Measurements from ENCODE around the gene MCM7. TPM values are rescaled to one million over a fixed set of nuclear protein-coding genes. Genes with fewer than 3 reads are reported as not detected.

MCM7 gene
- total and polyA plus RNA-seq, 10 of the 15 experiments (the other 5 are each of a cell fraction or from before 2014, with no cell fraction given) = 183 to 383 (median 244) TPM

- TF ChIP-seq BCLAF1 (IDR thresholded peaks at IDR 0.05) (no peak), PKNOX1 (IDR thresholded peaks at IDR 0.05) (no peak), PAX5 (IDR thresholded peaks at IDR 0.05; ENCODE audit: borderline replicate concordance, low read depth, low read length) (no peak), YY1 (IDR thresholded peaks at IDR 0.05; ENCODE audit: low read depth, low read length) (no peak), RELB (IDR thresholded peaks at IDR 0.05; ENCODE audit: low read depth) (no peak), ZNF24 (IDR thresholded peaks at IDR 0.05) (no peak), IKZF1 (conservative IDR thresholded peaks at IDR 0.05) (no peak), SMAD5 (IDR thresholded peaks at IDR 0.05; ENCODE audit: low read depth) (no peak)
Measured at GRCh38 chr7:100085515-100085914, 15.7 kb downstream of the MCM7 start (continued).
